HG02884 (cell line): ENCODE results near the gene POU2F2.

Experiments used
- ATAC-seq: cut with Tn5 transposase; IDR thresholded peaks from one replicate; pipeline ENCODE4 v1.9.1; 2021; ENCODE audit warnings: mild to moderate bottlenecking, moderate library complexity; ENCODE audit not compliant: unreplicated experiment

The POU2F2 gene

DNA sequence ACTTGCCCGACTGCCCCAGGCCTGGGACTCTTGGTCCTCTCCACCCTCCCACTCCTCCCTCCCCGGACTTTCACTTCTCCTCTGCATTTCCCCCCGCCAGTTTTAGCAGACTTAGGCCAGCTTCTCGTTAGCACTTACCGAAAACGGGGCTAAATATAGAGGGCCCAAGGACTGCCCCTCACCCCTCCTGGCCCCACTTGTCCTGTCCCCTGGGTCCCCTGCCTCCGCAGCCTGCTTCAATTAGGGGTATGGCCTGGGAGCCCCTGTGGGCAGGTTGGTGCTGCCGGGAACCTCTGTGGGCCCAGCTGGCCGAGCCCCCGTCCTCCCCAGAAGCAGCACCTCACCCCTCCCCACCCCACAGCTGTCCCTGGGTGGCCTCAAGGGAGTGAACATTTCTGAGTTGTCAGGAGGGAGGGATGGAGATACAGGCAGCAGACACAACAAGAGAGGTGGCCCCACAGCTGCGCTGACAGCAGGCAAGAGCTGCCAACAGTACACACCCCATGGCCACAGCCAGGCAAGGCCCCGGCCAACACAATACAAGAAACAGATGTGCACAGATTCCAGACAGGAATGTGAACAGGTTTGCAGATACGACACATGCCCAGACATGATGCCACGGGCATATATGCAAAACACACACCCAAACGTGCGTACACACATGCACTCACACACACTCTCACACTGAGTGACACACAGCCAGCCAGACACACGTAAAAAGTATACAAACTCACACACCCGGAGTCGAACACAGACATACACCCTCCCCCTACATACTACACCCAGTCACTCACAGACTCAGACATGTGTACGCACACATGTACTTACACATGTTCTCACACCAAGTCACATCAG is 2.6 kb downstream of the POU2F2 start:
- peak; percentile 39 for ATAC-seq

DNA sequence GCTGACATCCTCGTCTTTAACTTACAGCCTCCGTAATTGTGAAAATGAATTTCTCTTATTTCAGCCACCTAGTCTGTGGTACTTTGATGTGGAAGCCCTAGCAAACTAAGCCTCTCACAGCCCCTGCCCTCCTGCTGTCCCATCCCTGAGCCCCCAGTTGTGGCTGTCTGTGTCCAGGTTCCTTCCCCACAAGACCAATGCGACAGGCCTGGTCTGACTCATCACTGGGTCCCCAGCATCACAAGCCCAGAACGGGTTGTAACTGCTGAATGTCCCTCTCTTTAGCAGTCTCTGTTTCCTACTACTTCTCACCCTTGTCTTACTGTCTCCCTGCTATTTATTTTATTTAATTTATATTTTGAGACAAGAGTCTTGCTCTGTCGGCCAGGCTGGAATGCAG is 5.7 kb downstream of the POU2F2 start:
- no peak for ATAC-seq

DNA sequence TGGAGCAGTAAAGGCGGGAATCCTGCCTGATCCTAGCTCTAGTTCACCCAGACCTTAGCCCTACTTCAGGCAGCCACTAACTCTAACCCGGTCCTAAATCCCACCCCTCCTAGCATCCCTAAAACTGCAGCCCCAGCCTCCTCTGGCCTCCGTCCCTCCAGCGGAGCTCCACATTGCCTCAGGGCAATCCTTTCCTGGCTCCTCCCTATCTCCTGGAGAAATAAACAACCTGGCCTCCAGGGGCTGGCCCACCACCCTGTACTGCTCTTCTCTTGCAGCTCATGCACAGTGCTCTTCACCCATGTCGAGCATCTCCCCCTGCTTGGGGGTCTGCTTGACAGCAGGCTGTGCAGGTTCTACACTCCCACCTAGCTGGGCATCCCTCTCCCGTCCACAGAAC is 6.7 kb downstream of the POU2F2 start:
- ATAC-seq, result no peak

DNA sequence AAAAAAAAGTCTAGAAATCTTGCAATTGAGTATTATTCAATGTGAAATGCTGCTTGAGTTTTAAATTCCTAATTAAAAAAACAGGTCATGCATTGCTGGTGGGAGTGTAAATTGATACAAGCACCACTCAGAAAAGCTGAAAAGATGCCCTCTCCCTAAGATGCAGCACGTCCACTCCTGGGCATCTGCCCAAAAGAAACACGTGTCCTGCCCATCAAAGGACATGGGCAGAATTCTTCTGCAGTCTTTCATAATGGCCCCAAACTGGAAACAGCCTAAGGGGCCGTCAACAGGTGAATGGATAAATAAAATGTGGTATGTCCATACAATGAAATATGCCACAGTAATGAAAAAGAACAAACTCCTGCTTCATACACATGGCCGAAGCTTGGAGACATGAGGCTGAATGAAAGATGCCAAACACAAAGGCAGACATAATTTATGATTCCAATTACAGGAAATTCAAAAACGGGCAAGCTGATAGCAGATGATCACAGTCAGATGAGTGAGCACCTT is 7.8 kb downstream of the POU2F2 start:
- ATAC-seq, result no peak

DNA sequence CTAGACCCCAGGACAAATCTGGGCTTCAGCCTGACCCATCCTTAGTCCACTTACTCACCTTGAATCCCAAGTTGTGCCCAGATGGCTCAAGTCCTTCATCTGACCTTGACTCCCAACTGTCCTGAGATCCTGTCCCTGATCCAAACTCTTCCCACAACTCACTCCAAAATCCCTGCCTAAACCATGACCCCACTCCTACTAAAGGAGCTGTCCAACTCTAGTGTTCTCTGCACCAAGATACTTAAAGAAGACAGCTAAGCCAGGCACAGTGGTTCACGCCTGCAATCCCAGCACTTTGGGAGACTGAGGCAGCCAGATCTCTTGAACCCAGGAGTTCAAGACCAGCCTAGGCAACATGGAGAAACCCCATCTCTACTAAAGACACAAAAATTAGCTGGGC is 8.5 kb downstream of the POU2F2 start:
- ATAC-seq, result no peak

DNA sequence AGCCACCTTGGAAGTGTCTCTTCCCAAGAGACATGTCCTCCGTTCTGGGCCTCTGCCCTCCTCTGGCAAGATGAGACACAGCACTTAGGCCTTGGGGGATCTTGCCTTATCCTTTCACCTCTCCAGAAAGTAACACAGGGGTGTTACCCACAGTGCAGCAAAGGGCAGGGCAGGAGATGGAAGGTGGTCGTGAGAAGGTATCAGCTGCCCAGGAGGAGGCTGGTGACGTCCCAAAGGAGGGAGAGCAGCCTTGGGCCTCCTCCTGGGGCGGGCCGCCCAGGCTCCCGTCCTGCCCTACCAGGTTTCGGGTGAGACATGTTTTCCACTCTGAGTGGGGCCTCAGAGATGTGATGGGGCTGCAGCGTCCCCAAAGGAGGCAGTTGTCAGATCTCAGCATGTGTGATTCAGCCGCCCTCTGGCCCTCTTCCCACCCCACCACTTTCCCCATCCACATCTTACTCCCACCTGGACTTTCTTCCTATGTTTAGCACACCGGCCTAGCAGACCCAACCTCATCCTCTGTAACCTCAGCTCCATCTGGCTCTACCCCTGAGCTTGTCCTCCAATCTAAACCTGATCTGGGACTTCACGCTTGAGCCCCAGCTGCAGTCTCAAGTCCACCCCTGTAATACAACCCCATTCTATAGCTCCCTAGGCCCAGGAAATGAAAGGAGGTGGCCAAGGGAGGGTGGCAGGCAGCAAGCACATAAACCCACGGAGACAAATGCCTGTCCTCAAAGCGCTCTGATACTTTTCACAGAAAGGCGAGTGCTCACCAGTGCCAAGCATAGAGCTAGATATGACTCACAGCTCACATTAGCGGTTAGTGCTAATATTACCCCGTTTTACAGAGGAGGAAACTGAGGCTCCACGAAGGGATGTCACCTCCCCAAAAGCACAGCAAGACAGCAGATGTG is 9.3 kb downstream of the POU2F2 start:
- ATAC-seq, result no peak

DNA sequence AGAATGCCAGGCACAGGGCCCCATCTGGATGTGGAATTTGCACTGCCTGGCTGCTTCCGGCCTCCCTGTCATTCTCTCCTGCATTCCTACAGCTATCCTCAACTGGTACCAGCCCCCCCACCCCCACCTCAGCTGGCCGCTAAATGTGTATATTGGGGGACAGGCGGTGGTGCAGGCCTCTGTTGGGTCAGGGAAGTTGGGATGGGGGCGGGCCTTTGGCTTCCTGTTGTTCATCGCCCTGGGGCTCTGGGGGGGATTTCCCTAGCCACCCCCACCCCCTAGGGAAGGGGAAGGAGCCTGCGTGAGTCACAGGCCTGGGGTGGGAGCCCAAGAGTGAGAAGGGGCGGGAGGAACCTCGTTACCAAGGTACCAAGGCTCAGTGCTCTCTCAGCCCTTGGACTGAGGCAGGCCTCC is 10.6 kb downstream of the POU2F2 start:
- ATAC-seq, result no peak

DNA sequence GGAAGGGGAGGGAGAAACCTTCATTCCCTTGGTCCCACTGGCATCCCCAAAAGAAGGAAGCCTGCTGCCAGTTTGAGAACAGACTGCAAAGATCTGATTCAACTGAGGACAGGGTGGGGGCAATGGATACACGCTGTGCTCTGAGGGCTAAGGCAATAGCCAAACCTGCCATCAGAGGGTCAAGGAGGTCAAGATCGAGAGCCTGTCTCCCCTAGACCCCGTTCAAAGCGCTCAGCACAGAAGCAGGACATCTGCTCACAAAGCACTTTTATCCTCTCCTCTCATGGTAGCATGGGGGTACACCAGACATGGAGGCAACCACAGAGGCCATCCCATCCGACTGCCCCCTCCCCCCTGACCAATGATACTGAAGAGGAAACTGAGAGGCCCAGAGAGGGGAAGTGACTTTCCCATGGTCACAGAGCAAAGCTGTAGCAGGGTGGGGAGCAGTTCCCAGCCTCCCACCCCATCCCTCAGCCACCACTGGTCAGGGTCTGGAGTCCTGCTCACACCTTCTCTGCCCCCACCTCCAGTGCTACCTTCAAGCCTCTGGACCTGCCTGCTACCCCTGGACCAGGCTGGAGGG is 11.1 kb downstream of the POU2F2 start:
- ATAC-seq, result no peak

DNA sequence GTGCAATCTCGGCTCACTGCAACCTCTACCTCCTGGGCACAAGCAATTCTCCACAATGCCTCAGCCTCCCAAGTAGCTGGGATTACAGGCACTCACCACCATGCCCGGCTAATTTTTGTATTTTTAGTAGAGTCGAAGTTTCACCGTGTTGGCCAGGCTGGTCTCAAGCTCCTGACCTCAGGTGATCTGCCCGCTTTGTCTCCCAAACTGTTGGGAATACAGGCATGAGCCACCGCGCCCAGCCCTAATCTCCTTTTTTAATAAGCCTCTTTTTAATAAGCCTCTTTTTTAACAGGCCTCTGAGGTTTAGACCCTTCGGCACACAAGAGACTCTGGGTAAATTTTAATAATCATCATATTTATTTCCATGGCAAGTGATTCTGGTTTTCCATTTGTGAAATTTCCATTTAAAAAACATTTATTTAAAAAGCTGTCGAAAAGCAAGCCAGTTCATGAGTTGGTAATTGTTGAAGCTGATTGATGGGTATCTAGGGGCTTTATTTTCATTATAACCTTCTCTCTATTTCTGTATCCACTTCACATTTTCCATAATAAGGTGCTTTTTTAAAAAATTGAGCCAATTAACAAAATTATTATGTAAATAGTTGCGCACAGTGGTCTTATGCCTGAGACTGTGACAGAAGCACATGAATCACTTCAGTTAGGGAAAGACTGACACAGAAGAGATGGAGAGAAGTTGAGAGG is 11.8 kb downstream of the POU2F2 start:
- no peak for ATAC-seq

DNA sequence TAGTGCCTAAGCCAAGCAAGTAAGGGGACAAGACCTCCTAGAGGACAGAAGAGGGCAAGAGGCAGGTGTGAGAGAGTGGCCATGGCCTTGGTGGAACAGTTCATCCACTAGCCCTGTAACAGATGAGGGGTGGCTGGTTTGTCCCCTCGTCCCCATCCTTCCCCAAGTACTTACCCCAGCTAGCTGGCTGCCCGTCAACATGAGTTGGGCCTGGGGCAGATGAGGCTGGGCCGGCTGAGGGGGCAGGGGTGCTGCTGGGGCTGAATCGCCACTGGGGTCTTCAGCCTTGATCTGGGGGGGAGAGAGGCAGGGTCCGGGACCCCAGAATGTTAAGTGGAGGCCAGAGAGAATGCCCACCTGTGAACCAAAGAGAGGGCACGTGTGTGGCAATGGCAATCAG is 15.2 kb downstream of the POU2F2 start:
- ATAC-seq, result no peak

DNA sequence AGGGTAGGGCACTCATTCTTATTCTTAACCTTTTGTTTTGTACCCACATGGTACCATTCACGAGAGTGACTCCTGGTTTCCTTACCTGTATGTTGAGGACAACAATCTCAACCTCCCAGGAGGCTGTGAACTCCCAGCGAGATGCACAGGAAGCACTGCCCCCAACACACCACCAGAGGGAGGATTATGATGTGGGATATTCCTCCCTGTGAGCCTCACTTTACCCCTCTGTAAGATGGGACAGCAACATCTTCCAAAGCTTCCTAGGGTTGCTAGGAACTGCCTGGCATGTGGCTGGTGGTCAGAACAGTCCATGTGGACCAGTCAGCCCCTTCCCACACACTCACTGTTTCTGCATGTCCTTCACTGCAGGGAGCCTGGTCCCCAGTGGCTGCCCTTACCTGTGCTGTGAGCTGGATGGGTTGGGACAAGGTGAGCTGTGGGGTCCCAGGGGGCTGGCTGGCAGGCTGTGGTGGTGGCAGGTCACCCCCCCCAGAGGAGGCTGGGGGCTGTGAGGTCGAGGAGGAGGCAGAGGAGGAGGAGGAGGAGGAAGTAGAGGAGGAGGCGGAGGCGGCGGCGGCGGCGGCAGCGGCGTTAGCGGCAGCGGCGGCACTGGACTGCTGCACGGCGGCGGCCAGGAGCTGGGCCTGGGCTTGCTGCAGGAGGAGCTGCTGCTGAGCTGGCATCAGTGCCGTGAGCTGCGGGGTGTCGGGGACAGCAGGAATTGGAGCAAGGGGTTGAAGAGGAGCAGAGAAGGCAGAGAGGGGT is 15.8 kb downstream of the POU2F2 start:
- no peak for ATAC-seq

DNA sequence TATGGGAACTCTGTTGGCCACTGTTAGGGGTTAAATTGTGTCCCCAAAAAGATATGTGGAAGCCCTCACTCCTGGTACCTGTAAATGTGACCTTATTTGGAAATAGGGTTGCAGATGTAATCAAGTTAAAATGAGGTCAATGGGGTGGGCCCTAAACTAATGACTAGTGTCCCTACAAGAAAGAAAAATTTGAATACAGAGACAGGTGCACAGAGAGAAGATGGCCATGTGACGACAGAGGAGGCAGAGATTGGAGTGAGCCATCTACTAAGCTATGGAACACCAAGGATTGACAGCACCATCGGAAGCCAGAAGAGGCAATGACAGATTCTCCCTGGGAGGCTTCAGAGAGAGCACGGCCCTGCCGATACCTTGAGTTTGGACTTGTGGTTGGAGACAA is 16.5 kb downstream of the POU2F2 start:
- ATAC-seq, result no peak

DNA sequence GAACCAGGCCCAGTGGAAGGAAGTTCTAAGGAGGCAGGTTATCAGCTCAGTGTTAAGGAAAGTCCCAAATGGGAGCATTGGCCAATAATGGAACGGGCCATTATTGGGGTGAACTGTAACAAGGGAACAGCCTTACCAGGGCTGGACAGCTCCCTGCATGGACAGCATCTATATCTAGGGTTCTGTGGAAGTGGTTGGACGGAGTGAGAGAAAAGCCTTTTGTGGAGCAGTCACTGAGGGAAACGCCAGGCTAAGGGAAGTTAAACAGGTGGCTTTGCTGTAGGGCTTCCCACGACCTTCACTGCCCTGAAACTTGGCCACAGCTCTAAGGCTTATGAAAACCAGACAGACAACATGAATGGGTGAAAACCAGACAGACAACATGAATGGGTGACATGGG is 17.0 kb downstream of the POU2F2 start:
- ATAC-seq, result no peak

DNA sequence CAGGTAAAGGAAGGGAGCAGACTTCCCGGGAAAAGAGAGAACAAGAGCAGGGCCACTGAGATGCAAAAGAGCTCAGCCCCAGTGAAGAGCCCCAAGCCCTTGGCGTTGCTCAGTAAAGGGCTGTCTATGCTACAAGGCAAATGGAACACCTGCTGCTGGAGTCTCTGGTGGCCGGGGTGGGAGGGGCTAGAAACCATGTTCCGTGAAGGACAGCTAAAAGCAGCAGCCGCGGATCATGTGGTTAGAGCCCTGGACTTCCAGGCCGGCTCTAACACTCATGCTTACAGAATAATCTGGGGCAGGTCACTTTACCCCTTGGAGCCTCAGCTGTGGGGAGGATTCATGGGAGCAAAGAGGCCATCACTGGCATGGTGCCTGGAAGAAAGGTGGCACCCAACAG is 17.8 kb downstream of the POU2F2 start:
- peak; percentile 67 for ATAC-seq

DNA sequence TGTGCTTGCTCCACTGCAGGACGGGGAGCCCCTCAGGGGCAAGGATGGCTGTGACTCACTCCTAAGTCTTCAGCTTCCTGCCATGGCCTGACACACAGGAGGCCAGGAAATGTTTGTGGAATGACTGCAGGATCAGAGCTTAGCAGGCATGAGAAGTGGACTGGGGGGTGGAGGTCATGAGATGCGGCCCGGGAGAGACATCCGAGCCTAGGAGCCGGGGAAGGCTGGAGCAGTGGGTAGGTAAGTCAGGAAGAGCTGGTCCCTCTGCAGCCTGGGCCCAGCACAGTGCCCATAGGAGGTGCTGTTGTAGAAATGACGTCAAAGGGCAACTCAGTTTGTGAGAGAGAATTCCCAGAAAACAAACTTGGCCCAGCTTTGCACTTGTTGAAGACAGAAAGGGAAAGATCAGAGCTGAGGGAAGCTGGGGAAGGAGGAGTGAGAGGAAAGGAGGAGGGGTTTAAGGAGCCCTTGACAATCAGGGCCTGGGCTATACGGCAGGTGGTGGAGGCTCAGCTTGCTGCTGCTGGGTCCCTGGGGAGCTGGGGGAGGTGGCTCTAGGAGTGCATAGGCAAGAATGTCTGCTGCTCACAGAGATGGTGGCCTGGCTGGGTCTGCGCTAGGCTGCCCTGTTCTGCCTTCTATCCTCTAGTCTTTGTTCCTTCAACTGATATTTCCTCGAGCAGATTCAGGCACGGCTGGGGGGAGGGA is 18.5 kb downstream of the POU2F2 start:
- ATAC-seq, result peak; percentile 39

DNA sequence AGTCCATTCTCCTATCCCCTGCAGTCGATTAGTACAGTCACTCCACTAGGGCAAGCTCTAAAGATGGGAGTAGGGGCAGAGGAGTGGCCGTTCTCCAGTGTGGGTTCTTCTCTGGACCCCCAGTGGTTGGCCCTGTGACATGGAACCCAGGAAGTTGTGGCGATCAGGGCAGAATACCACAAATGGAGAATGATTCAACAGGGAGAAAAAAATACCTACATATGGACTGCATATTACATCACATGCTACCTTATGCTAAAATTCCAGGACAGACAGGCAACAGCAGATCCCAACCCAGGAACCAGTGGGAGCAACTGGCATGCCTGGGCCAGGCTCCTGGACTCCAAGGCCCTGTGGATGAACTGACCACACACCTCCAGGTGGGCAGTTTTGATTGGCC is 20.4 kb downstream of the POU2F2 start:
- ATAC-seq, result no peak

DNA sequence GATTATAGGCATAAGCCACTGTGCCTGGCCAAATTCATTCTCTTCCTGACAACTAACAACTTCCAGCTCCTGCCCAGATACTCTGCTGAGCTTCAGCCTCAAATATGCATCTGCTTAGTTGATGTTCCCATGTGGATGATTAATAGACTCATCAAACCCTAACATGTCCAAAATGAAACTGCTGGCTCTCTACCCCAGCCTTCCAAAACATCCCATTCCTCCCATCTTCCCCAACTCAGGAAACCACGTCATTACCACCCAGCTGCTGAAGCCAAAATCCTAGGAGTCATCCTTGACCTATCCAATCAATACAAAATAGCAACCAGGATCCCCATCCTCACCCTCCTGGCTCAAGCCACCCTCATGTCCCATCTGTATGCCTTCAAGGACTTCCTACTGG is 20.9 kb downstream of the POU2F2 start:
- no peak for ATAC-seq

DNA sequence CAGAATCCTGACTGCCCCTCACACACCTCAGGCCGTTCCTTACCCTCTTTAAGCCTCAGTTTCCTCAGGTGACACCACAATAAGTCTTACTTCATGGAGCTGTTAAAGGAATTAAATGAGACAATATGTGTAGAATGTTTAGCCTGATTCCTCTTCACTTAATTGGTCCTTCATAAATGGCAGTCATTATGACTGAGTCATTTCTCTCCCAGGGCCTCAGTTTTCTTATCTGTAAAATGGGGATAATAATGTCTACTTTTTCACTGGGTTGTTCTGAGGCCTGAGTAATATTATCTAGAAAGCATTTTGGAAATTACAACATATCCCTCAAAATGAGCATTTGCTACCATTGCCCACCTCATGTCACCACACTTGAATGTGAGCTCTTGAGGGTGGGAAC is 21.6 kb downstream of the POU2F2 start:
- ATAC-seq, result no peak

DNA sequence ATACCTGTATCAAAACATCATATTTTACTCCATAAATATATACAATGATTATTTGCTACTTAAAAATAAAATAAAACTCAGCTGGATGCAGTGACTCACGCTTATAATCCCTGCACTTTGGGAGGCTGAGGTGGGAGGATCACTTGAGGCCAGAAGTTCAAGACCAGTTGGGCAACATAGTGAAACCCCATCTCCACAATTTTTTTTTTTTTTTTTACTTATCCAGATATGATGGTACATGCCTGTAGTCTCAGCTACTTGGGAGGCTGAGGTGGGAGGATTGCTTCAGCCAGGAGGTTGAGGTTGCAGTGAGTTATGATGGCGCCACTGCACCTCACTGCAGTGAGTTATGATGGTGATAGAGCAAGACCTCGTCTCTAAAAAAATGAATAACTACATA is 22.4 kb downstream of the POU2F2 start:
- no peak for ATAC-seq
